ENCODE data around the gene RCOR1.

The RCOR1 gene

GRCh38 chr14:102684298-102684663 is 91.8 kb downstream of the RCOR1 start:
- DNase-seq: no peak

- no peak for DNase-seq
Observed at GRCh38 chr14:102686196-102686801, 93.8 kb downstream of the RCOR1 start.

- no peak for DNase-seq
Observed at GRCh38 chr14:102688290-102688689, 95.8 kb downstream of the RCOR1 start.

GRCh38 chr14:102690509-102691286 is 98.2 kb downstream of the RCOR1 start:
- DNase-seq: no peak

- no peak for DNase-seq
Observed at GRCh38 chr14:102691763-102692162, 99.3 kb downstream of the RCOR1 start.

GRCh38 chr14:102692334-102692733 is 99.9 kb downstream of the RCOR1 start:
- no peak for DNase-seq

- DNase-seq: no peak
Observed at GRCh38 chr14:102693006-102693755, 100.7 kb downstream of the RCOR1 start.

- peak in 1 of 2 donors; percentile 52 for DNase-seq
Observed at GRCh38 chr14:102694530-102695166, 102.2 kb downstream of the RCOR1 start.

GRCh38 chr14:102695167-102695555 is 102.7 kb downstream of the RCOR1 start:
- no peak for DNase-seq

- no peak for DNase-seq
Observed at GRCh38 chr14:102696332-102696731, 103.9 kb downstream of the RCOR1 start.

GRCh38 chr14:102696856-102697495 is 104.5 kb downstream of the RCOR1 start:
- no peak for DNase-seq

- no peak for DNase-seq
Observed at GRCh38 chr14:102697501-102697900, 105.1 kb downstream of the RCOR1 start.

GRCh38 chr14:102699416-102700110 is 107.1 kb downstream of the RCOR1 start:
- no peak for DNase-seq

GRCh38 chr14:102708494-102708893 is 116.0 kb downstream of the RCOR1 start:
- no peak for DNase-seq

- DNase-seq: no peak
Observed at GRCh38 chr14:102711207-102711606, 118.8 kb downstream of the RCOR1 start.

GRCh38 chr14:102711946-102712345 is 119.5 kb downstream of the RCOR1 start:
- no peak for DNase-seq

- DNase-seq: no peak
Observed at GRCh38 chr14:102717276-102717675, 124.8 kb downstream of the RCOR1 start.

GRCh38 chr14:102722646-102723045 is 130.2 kb downstream of the RCOR1 start:
- DNase-seq: no peak

GRCh38 chr14:102723650-102724049 is 131.2 kb downstream of the RCOR1 start:
- DNase-seq: no peak

GRCh38 chr14:102726191-102726949 is 133.9 kb downstream of the RCOR1 start:
- no peak for DNase-seq

GRCh38 chr14:102727336-102728095 is 135.1 kb downstream of the RCOR1 start:
- no peak for DNase-seq
